Nephron (organoid): Measurements from ENCODE around the gene AREG.
A peak's percentile ranks its signal among the peaks of the same experiment; 100 is the strongest.
"Not testable (repeated sequence)": the region's sequence is repeated elsewhere in the genome, so short reads cannot be mapped to it uniquely, and the experiment has no call there.

Experiments used
- H3K27ac Mint-ChIP-seq, 3 experiments: 2 replicates each; pipeline ENCODE4 v1.8.0; 2020; ENCODE audit warnings: mixed read lengths in 3 of 3, mild to moderate bottlenecking in 2 of 3, moderate library complexity in 1 of 3
- H3K27me3 Mint-ChIP-seq: 2 replicates; pipeline ENCODE4 v1.8.0; 2021; ENCODE audit warnings: low read depth, mild to moderate bottlenecking, moderate library complexity, mixed read lengths
- H3K36me3 Mint-ChIP-seq: 2 replicates; pipeline ENCODE4 v1.8.0; 2020; ENCODE audit warnings: low read depth, mixed read lengths
- H3K4me1 Mint-ChIP-seq: 2 replicates; pipeline ENCODE4 v1.8.0; 2020; ENCODE audit warnings: mixed read lengths
- H3K4me3 Mint-ChIP-seq, 3 experiments: 2 replicates each; pipeline ENCODE4 v1.8.0; 2020; ENCODE audit warnings: mild to moderate bottlenecking in 3 of 3, mixed read lengths in 3 of 3, moderate library complexity in 2 of 3
- H3K9me3 Mint-ChIP-seq: 2 replicates; pipeline ENCODE4 v1.8.0; 2020; ENCODE audit warnings: mixed read lengths
- CTCF ChIP-seq, 3 experiments: fragments of 200-600 bp; sonication (generic); IDR thresholded peaks; one replicate each; pipeline ENCODE4 v1.5.0; 2021; ENCODE audit warnings: antibody characterized with exemption in 3 of 3; ENCODE audit not compliant: unreplicated experiment in 3 of 3

The AREG gene, protein sequence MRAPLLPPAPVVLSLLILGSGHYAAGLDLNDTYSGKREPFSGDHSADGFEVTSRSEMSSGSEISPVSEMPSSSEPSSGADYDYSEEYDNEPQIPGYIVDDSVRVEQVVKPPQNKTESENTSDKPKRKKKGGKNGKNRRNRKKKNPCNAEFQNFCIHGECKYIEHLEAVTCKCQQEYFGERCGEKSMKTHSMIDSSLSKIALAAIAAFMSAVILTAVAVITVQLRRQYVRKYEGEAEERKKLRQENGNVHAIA

GRCh38 chr4:74444891-74445642 lies at the start of gene AREG:
Gene AREG, plus strand, starts transcription at chr4:74445136. Its CDS starts 210 bp downstream, at chr4:74445346.
- Mint-ChIP-seq H3K4me3 (peak within 1 kb of the TSS; percentile 81 to 87 (median 87)), H3K36me3 (no peaks in the 10 kb centered on the region), H3K4me1 (no peaks in the 10 kb centered on the region), H3K9me3 (no peaks in the 10 kb centered on the region), H3K27me3 (peaks cover 41% of the 10 kb centered on the region), H3K27ac (no peak within 1 kb of the TSS)
- peak; percentile 47 to 58 (median 50) for TF ChIP-seq CTCF (IDR thresholded peaks at IDR 0.05; ENCODE audit: unreplicated experiment in 3 of 3)

DNA sequence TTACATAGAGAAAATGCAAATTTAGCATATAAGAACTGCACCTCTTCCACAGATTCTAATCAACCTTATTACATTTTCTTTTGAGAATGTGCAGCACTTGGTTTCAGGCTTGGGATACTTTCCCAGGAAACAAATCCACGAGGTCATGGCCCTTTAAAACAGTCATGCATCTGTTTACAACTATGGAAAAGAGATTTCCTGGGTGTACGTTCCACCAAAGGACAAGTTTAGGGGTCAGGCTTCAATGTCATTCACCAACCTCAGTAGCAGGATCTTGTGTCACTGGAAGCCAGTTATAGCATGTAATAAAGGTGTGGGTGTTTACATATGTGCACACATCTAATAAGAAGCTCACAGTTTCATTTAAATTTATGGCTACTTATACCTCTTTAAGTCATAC lies 49.3 kb upstream of the AREG start:
- Mint-ChIP-seq H3K27ac (no peak overlapping the region), H3K36me3 (no peaks in the 10 kb centered on the region), H3K27me3 (no peaks in the 10 kb centered on the region), H3K9me3 (no peaks in the 10 kb centered on the region), H3K4me1 (no peaks in the 10 kb centered on the region), H3K4me3 (no peak overlapping the region)
- TF ChIP-seq CTCF (IDR thresholded peaks at IDR 0.05; ENCODE audit: unreplicated experiment in 3 of 3): no peak

GRCh38 chr4:74397748-74398426 lies 47.0 kb upstream of the AREG start:
- no peak for TF ChIP-seq CTCF (IDR thresholded peaks at IDR 0.05; ENCODE audit: unreplicated experiment in 3 of 3)
- no peak overlapping the region for H3K4me3 Mint-ChIP-seq
- H3K9me3 Mint-ChIP-seq: no peaks in the 10 kb centered on the region
- H3K36me3 Mint-ChIP-seq: no peaks in the 10 kb centered on the region
- H3K27me3 Mint-ChIP-seq: no peaks in the 10 kb centered on the region
- no peak overlapping the region for H3K27ac Mint-ChIP-seq
- H3K4me1 Mint-ChIP-seq: peaks cover 3% of the 10 kb centered on the region

DNA sequence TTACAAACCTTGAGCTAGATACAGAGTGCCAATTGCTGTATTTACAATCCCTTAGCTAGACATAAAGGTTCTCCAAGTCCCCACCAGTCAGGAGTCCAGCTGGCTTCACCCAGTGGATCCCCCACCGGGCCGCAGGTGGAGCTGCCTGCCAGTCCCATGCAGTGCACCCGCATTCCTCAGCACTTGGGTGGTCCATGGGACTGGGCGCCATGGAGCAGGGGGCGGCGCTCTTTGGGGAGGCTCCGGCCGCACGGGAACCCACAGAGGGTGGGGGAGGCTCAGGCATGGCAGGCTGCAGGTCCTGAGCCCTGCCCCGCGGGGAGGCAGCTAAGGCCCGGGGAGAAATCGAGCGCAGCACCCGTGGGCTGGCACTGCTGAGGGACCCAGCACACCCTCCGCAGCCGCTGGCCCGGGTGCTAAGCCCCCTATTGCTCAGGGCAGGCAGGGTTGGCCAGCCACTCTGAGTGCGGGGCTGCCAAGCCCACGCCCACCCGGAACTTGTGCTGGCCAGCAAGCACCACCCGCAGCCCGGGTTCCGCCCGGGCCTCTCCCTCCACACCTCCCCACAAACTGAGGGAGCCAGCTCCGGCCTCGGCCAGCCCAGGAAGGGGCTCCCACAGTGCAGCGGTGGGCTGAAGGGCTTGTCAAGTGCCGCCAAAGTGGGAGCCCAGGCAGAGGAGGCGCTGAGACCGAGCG lies 45.9 kb upstream of the AREG start:
- not testable (repeated sequence) for H3K27ac Mint-ChIP-seq, H3K36me3 Mint-ChIP-seq, H3K4me3 Mint-ChIP-seq, H3K9me3 Mint-ChIP-seq, H3K27me3 Mint-ChIP-seq, H3K4me1 Mint-ChIP-seq

- H3K9me3 Mint-ChIP-seq: no peaks in the 10 kb centered on the region
- H3K36me3 Mint-ChIP-seq: no peaks in the 10 kb centered on the region
- H3K27me3 Mint-ChIP-seq: no peaks in the 10 kb centered on the region
- peaks cover 4% of the 10 kb centered on the region for H3K4me1 Mint-ChIP-seq
- TF ChIP-seq CTCF (IDR thresholded peaks at IDR 0.05; ENCODE audit: unreplicated experiment in 3 of 3): no peak
- H3K4me3 Mint-ChIP-seq: no peak overlapping the region
- no peak overlapping the region for H3K27ac Mint-ChIP-seq
Observed at GRCh38 chr4:74400395-74400794, 44.5 kb upstream of the AREG start.
